GM20431 (cell line): ENCODE measurements around the gene PSMB7.

ENCODE experiments used
- in situ Hi-C: fragments of 300-500 bp; cut with MseI, MboI; formaldehyde crosslinking; loops from one replicate; pipeline ENCODE4 v1.15.0; 2020; ENCODE audit warnings: low sequenced_read_pairs; ENCODE audit not compliant: unreplicated experiment

The PSMB7 gene

DNA sequence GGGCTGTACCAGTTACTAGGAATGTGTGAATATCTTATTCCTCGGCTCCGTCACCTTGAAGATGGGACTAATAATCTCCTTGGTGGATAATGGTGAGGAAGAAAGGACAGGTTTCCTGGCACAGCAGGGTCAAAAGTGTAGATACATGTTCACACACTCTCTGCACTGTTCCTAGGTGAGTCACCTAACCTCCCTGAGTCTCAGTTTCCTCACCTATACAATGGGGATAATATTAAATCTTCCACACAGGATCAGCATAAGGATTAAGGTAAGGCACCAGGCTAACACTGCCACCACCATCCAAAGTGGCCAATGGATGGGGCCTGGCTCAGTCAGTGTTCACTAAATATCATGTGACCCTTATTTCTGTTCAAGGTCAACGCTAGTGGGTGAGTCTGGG lies 66.9 kb downstream of the PSMB7 start:
- in situ Hi-C loops, result no loop called here

DNA sequence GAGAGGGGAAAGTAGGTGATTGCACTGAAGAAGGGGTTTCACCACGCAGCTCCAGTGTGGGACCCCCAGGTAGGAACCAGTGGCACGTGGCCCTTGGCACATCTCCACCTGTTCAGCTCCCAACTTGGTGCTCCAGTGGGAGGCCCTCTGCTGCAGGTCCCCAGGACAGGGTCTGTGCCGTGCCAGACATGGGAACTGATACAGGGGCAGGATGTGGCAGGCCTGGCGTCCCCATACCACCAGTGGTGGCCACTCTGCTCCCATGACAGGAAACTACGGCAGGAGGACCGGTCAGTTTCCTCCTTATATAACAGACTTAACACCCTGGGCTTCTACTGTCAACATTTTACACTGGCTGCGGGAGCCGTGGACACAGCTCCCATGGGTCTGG lies 67.3 kb downstream of the PSMB7 start:
- in situ Hi-C loops, result no loop called here

DNA sequence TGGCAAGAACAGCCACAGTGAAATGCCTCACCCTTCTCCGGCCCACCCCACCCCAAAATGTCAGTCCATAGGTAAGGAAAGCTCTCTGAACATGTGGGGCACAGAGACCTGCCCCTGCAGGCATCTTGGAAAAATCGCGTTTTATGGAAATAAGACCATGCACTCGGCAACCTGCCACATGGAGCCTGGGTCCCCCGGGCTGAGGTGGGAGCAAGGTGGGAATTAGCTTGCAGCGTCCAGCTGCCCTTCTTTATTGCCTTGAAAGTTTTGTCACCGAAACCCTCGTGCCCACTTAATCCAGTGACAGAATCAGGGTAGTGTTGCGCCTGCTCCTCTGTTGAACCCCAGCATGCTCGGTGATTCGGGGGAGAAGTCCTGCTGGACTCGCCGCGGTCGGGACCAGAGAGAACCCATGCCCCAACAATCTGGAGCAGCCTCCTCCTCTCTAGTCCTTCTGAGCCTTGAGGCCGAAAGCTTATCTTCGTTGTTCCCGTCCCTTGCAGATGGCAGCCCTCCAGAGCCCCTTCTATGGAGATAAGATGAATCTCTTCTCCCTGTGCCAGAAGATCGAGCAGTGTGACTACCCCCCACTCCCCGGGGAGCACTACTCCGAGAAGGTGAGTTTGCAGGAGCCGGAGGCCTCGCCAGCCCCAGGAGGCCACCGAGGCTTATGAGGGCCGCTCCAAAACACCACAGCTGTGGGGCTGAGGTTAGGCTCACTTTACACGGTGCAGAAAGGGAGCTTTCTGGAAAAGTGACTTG lies 67.9 kb downstream of the PSMB7 start:
- in situ Hi-C loops, result no loop called here

GRCh38 chr9:124346347-124347163 lies 68.7 kb downstream of the PSMB7 start:
- in situ Hi-C loops, result no loop called here

GRCh38 chr9:124345751-124346281 lies 69.4 kb downstream of the PSMB7 start:
- in situ Hi-C loops, result no loop called here

DNA sequence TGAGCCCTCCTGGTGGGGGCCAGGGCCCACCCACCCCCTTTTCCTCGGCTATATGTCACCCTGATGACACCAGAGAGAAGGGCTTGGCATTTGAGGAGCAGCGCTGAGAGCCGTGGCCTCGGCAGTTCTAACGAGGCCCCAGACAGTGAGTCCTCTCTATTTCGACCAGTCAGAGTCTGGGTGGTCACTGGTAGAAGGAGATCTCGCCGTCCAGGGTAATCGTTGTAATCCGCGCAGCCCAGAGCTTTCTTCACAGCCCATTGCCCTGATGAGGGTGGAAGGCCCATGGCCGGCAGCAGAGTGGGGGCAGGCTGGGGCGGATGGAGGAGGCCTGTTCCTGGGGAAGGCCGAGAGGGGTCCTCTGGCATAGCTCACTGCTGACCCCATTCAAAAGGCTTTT lies 70.2 kb downstream of the PSMB7 start:
- in situ Hi-C loops, result no loop called here

- in situ Hi-C loops, result no loop called here
Observed at GRCh38 chr9:124344291-124345050, 70.8 kb downstream of the PSMB7 start.

DNA sequence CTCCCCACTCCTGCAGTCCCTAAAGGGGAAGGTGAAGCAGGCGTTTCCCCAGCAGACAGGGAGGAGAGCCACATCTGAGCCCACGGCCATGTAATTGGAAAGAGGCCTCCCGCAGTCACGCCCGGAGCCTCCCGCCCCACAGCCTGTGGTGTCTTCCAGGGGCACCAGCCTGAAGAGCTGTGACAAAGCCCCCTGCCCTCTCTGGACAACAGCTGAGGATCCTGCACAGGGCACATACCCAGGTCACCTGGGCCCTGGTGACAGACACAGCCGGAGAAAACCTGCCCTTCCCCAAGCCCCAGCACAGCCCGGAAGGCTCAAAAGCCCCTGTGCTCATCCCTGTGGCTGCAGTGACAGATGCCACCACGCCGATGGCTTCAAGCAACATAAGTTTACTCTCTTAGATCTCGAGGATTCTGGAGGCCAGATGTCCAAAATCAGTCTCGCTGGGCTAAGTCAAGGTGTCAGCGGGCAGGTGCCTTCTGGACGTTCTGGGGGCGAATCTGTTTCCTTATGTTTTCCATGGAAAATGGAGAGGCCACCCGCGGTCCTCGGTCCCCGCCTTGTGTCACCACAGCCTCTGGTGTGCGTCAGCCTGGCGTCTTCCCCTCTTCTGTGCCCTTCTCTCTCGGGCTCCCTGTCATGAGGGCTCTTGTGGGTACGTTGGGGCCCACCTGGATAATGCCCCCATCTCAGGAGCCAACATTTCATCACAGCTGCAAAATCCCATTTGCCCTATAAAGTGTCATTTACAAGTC lies 71.5 kb downstream of the PSMB7 start:
- in situ Hi-C loops, result no loop called here

DNA sequence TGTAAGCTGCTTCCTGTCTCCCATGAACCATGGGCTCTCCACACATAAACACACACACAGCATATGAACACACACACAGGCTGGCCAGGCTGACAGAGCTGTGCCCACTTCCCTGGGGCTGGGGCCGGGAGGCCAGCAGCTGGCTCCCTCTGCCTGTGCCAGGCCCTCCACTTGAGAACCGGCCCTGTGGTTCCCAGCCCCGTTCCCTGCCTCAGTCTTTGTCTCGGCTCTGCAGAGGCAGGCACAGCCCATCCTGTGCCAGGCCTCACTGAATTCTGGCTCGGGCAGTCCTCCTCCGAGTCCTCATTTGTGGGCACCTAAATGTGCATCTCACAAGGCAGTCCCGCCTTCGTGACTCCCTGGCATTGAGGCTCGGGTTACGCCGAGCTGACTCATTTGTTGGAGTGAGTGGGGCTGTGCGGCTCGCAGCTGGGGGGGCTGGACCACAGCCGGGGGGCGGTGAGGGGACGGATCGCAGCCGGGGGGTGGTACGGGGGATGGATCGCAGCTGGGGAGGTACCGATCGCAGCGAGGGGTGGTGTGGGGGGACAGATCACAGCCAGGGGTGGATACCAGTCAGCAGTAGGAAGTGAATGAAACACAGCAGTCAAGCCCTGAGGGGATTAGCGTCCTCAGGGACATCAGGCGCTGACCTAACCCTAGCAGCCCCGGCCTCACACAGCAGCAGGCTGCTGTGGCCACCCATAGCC lies 72.3 kb downstream of the PSMB7 start:
- in situ Hi-C loops, result no loop called here

DNA sequence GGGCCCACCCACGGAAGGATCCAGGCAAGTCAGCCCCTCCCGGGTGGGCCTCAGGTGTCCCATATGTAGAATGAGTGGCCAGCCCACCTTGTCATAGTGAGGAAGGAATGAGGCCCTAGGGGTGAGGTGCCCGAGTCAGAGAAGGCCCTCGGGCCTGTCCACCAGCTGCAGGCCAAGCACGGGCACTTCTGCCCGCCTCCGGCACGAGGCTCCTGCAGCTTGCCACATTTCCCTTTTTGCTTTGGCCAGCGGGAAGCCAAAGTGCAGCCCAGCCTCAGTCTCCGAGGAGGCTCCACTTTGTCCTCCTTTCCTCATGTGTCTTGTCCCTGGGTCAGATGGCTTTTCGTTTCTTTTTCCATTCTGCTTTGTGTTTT lies 72.9 kb downstream of the PSMB7 start:
- in situ Hi-C loops, result no loop called here

GRCh38 chr9:124341455-124342170 lies 73.6 kb downstream of the PSMB7 start:
- in situ Hi-C loops, result no loop called here

DNA sequence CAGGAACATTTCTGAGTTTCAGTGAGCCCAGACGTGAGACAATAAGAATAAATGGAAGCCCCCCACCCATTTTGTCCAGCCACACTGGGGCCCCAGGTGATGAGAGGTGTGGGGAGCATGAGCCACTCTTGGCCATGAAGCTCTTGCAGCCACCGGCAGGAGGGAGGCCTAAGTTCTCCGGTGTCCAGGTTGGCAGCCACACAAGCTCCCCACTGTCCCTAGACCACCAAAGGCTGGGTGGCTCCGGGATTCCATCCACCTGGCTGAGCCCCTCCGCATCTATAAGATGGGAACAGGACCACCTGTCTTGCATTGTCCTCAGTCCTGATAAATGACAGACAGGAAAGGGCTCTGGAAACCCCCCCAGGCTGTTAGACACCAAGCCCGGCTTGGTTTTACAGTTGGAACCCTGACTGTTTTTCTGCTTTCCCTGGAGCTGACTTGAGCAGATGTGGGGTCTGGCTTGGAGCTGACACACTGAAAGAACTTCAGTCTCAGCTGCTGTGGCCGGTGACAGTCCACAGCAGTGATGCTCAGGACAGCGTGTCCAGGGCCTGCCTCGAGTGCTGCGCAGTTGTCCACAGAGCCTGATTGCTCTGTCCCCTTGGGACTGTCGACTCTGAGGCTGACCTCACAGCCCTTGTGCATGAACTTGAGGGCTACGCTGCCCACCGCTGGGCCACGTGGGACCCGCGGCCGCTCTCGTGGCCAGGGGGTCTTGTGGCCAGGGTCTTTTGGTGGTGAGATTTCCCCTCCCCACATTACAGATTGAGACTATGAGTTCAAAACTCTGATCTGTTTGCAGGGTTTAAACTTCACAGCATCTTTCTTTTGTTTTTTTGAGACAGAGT lies 74.8 kb downstream of the PSMB7 start:
- in situ Hi-C loops, result no loop called here

DNA sequence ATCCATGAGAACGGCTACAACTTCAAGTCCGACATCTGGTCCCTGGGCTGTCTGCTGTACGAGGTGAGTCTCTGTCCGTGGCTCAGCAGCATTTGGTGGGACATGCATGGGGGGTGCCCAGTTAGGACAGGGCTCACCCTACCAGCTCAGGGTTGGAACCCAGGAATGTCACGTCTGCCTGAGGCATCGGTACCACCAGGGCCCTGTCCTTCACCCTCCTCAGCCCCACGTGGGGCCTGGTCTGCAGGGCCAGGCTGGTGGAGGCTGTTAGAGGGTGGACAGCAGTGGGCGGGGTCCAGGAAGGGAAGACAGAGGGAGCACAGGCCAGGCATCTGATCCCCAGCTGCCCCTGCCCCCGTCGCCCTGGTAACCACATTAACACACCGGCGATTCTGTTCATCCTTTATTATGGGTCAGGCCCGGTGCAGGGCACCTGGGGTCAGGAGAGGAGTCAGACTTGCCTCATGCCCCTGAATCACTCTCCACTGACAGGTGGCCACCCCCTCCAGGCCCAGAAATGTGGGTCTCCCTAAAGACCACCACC lies 75.6 kb downstream of the PSMB7 start:
- in situ Hi-C loops, result no loop called here

DNA sequence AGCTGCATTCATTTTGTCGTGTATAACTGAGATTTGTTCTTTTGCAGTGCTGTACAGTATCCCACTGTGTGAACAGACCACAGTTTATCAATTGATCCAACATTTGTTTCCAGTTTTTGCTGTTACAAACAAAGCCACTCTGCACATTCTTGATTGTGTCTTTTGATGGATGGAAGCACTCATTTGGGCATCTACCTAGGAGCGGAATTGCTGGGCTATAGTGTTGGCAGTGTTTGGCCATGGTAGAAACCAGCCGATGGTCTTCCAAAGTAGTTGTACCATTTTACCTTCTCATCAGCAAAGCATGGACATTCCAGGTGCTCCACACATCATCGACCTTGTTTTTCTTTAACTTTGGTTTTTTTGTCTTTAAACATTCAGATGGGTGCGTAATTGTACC lies 77.7 kb downstream of the PSMB7 start:
- in situ Hi-C loops, result no loop called here

- in situ Hi-C loops, result no loop called here
Observed at GRCh38 chr9:124335320-124335707, 79.9 kb downstream of the PSMB7 start.

DNA sequence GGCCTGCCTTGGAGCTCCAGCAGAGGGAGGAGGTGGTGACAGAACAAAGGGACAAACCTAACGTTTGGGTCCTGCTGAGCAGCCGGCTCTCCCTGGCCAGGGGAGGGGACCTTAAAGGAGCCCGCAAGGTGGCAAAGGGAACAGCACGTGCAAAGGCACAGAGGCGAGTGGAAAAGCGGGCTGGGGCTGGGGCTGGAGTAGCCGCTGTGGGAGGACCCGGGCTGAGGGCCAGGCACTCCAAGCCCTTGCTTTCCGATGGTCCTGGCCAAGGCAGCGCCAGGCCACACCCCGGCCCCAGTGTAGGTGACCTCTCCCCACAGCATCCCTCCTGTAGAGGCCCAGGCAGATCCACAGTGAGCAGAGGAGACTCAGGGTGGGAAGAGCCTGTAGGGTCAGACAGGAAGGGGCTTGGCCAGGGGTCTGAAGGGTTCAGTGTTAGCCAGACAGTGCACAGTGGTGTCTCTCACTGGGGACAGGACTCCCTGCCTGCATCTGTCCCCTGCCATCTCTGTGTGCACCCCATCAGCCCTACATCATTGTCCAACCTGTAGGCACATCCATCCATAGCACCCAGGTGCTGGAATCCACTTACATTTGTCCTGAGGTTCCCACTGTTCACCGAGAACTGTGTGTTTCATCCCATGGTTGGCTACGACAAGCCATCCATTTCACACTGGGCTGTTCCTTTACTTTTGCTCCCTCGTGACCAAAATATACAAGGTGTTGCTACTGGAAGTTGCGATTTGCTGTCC lies 80.5 kb downstream of the PSMB7 start:
- in situ Hi-C loops, result no loop called here

GRCh38 chr9:124333203-124333579 lies 82.1 kb downstream of the PSMB7 start:
- in situ Hi-C loops, result no loop called here
